KBM-7 (cell line): ENCODE measurements around the gene PRAMEF17.
"Not testable (repeated sequence)": the region's sequence is repeated elsewhere in the genome, so short reads cannot be mapped to it uniquely, and the experiment has no call there.

Experiments used
- DNase-seq: peaks from one replicate; pipeline ENCODE4 v3.0.0-alpha.2; 2015
- in situ Hi-C: fragments of 300-500 bp; cut with MboI; formaldehyde crosslinking; loops from 2 replicates; pipeline ENCODE4 v1.14.3; 2020; ENCODE audit warnings: low sequenced_read_pairs, low pct_unique_long_range_greater_than_20kb, mixed read lengths

Gene PRAMEF17

GRCh38 chr1:13435458-13435857, 46.0 kb downstream of the PRAMEF17 start:
- DNase-seq = no peak
- in situ Hi-C loops = no loop called here

GRCh38 chr1:13439104-13439783, 49.8 kb downstream of the PRAMEF17 start:
- DNase-seq, in situ Hi-C loops: not testable (repeated sequence)
